ENCODE data around the gene VDR.

Gene VDR

GRCh38 chr12:47904713-47905709 lies at the start of gene VDR:
TSS of gene VDR (minus strand) at chr12:47904994. CDS start at chr12:47879113, 25,881 bp downstream.
- DNase-seq (ENCODE audit: low read depth): peak; percentile 64

DNA sequence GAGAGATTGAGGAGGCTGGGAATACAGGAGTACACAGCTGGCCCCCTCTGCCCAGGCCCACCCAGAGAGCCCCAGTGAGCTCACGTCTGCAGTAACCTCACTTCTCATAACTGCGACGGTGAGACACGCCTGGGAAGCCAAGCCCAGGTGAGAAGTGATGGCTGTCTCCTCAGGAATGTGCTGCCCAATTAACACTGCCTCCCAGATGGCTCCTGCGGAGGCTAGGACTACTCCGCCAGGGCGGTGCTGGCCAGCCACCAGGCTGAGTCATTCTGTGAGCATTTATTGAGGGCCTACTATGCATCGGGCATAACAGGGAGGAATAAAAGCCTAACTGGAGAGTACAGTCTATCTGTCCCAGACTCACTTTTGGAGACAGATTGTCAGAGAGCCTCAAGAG lies 49.3 kb upstream of the VDR start:
- no peak for DNase-seq (ENCODE audit: low read depth)

- DNase-seq (ENCODE audit: low read depth): no peak
Measured at GRCh38 chr12:47950856-47951468, 46.2 kb upstream of the VDR start.

- DNase-seq (ENCODE audit: low read depth): peak; percentile 46
Measured at GRCh38 chr12:47949441-47950341, 44.9 kb upstream of the VDR start.

DNA sequence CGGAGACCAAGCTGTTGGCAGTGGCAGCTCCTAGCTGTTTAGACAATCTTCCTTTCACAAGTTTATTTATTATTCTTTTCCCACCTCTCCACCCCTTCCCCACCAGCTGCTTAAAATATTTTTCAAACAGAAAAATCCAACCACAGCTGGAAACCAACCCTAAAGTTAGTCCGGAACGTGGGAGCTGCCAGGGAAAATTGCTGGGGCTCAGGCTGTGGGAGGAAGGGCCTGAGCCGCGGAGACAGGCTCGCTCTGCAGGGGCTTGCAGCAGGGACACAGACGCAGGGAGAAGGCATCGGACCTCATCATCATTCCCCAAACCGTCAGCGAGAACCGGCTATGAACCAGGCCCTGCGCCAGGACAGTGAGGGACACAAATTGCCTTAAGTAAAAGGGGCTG lies 42.5 kb upstream of the VDR start:
- DNase-seq (ENCODE audit: low read depth): no peak

- DNase-seq (ENCODE audit: low read depth): no peak
Measured at GRCh38 chr12:47946413-47947323, 41.9 kb upstream of the VDR start.

DNA sequence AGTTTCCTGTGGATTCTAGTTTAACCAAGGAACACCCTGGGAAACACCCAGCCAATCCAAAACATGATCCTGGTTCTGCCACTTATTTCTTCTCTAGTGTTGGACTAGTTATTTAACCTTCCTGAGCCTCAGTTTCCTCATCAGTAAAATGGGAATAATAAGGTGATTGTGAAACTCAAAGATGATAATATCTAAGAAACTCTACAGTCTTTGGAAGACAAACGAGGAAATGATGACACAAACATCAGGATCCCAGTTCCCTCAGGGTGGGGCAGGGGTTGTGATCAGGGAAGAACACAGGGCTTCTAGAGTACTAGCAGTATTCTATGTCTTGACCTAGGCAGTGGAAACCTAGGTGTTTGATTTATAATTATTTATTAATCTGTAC lies 40.5 kb upstream of the VDR start:
- DNase-seq (ENCODE audit: low read depth): no peak

- DNase-seq (ENCODE audit: low read depth): no peak
Measured at GRCh38 chr12:47944685-47945340, 40.0 kb upstream of the VDR start.

DNA sequence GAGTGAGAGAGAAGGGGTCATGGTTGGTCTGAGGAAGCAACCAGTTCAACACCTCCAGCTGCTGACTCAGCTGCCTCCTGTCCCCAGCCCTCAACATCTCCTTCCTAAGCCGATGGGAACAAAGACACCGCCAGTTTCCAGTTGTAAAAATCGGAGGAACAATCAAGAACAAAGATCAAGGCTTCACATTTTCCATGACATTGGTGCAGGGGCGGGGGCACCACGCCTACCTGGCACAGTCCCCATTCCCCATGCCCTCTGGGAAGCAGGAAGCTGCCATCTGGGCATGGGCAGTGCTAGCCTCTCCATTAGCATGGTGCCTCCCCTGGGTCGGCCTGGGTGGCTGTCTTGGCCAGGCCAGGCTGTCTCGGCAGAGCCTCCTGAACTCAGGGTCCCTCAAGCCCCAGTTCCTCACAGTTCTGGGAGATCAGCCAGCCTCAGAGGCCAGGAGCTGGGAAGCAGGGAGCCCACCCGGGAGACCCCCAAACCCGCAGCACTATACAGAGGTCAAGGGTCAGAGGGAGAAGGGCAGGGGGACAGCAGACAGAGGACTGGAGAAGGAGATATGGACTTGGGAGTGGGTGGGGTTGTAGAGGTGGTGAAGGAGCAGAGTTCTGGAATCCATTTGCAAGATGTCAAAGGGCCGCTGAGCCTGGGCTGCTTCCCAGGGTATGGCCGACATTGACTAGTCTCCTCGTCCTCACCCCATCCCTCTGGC lies 39.0 kb upstream of the VDR start:
- no peak for DNase-seq (ENCODE audit: low read depth)

DNA sequence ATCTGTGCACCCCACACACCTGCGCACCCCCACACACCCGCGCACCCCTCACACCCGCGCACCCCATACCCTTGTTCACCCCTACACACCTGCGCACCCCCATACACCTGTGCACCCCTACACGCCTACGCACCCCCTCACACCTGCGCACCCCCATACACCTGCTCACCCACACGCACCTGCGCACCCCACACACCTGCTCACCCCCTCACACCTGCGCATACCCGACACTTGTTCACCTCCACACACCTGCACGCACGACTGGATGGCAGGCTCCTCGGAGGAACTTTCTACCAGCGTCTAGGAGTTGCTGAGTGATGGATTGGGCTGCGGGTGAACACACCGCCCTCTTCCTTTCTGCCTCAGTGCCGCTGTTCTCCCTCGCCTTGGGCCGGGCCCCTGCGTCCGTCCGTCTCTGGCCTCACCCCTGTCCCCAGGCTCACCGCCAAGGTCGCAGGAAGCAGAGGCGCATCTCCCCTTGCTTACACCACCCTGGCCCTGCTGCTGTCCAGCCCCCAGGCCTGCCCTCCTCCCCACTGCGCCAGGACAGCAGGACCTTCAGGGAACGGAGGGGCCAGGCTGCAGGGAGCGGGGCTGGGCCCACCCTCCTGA lies 37.9 kb upstream of the VDR start:
- DNase-seq (ENCODE audit: low read depth): no peak

- DNase-seq (ENCODE audit: low read depth): no peak
Measured at GRCh38 chr12:47941871-47942613, 37.2 kb upstream of the VDR start.

- DNase-seq (ENCODE audit: low read depth): no peak
Measured at GRCh38 chr12:47941475-47941780, 36.6 kb upstream of the VDR start.

- no peak for DNase-seq (ENCODE audit: low read depth)
Measured at GRCh38 chr12:47940773-47941474, 36.1 kb upstream of the VDR start.

DNA sequence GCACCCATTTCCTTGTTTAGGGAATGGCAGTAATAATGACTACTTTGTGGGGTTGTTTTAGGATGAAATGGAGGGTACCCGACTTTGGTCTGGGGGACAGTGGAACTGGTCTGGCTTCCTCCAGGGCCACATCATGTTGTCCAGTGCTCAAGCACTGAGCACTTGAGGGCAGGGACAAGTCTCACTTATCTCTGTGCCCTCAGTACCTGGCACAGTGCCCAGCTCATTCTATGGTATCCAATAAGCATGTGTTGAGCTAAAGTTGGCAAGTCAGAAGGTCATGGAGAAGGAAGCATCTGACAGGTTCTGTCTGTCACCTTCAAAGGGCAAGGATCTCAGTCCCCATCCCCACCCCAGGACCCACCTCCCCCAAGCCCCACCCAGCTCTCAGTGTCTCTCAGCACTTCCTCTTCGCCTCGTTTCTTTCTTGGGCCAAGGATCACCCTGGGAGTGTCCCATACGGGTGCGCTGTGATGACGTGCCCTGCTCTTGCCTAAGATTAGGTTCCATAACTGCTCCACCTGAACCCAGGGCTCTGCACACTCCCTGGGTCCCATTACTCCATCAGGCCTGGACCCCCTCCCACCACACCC lies 34.3 kb upstream of the VDR start:
- no peak for DNase-seq (ENCODE audit: low read depth)

DNA sequence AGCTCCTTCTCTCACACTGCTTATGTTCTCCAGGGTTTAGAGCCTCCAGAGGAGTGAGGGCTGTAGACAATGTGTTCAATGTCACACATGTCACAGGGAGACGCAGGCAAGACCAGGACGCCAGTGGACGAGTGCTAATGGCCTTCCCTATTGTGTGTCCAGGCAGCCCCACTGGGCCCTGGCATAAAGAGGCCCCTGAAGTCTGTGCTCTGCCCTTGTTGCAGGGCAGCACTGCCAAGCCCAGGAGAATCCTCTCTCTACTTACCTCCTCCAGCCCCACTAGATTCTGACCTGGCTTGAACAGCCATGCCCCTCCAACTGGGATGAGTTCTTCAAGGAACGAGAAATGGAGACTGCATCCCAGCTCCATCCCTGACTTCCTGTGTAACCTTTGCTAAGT lies 33.8 kb upstream of the VDR start:
- DNase-seq (ENCODE audit: low read depth): no peak

- peak; percentile 40 for DNase-seq (ENCODE audit: low read depth)
Measured at GRCh38 chr12:47938093-47938492, 33.3 kb upstream of the VDR start.

DNA sequence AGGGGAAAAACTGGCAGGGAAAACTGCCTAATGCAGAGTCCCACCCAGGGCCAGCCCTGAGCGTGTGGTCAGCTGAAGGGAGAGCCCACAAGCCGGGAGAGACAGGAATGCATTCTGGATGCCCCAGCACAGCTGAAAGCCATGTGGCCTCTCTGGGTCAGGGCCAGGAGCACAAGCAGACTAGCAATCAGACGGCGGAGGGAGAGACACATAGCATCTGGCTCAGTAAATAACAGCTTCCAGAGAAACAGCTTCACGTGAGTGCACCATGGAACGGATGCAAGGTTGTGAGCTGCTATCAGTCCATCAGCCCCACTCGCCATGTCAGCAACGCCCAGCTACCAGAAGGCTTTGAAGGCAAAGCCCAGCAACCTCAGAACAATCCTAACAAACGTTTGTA lies 30.4 kb upstream of the VDR start:
- DNase-seq (ENCODE audit: low read depth): no peak

DNA sequence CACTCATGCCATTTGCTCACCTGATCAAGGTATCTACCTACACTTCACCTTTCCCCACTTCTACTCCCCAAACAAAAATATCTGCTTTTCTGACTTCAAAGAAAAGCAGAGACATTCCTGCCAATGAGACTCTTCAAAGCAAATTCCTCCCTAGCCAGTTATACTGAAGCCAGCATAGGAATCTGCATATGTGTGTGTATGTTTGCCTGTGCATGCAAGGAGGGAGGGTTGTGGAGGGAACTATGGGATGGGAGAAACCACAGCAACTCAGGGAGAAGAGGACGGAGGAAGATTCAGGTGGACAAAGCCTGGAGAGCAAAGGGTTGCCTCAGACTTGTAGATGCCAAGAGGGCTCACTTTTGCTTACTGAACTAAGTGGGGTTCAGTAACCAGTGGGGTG lies 26.4 kb upstream of the VDR start:
- no peak for DNase-seq (ENCODE audit: low read depth)

Data from HS-27A (cell line).